Measurements from ENCODE around the gene PRG2.
"Not testable (repeated sequence)": the region's sequence is repeated elsewhere in the genome, so short reads cannot be mapped to it uniquely, and the experiment has no call there.

The PRG2 gene

GRCh38 chr11:57419146-57419545, 28.7 kb upstream of the PRG2 start:
- no peak for DNase-seq (ENCODE audit: low read depth in 2 of 2)

DNA sequence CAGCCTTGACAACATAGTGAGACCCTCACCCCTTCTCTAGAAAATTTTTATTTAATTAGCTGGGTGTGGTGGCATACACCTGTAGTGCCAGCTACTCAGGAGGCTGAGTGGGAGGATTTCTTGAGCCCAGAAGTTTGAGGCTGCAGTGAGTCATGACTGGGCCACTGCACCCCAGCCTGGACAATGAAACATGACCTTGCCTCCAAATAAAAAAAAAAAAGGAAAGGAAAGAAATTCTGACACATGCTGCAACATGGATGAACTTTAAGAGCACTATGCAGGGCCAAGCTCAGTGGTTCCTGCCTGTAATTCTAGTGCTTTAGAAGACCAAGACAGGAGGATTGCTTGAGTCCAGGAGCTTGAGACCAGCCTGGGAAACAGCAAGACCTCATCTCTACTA, 27.7 kb upstream of the PRG2 start:
- DNase-seq (ENCODE audit: low read depth in 2 of 2) = no peak

- no peak for DNase-seq (ENCODE audit: low read depth in 2 of 2)
These were observed 26.6 kb upstream of the PRG2 start for GRCh38 chr11:57417056-57417455.

GRCh38 chr11:57416436-57416835, 26.0 kb upstream of the PRG2 start:
- no peak for DNase-seq (ENCODE audit: low read depth in 2 of 2)

- DNase-seq (ENCODE audit: low read depth in 2 of 2) = no peak
These were observed 24.3 kb upstream of the PRG2 start for GRCh38 chr11:57414612-57415212.

- no peak for DNase-seq (ENCODE audit: low read depth in 2 of 2)
These were observed 23.2 kb upstream of the PRG2 start for GRCh38 chr11:57413681-57414080.

DNA sequence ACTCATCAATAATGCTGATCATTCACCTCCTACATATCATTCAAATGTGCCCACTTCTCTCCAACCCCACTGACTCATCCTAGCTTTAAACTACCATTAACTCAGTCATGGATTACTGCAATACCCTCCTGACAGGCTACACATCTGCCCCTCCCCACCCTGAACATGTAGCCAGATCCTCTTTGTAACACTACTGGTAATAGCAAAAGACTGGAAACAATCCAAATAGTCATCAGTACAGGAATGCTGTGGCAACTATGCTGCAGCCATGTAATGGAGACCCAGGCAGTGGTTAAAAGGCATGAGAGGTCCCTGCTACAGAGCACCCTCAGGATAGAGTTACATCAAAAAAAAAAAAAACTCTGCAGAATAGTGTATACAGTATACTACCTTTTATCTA, 19.8 kb upstream of the PRG2 start:
- DNase-seq (ENCODE audit: low read depth in 2 of 2) = no peak

DNA sequence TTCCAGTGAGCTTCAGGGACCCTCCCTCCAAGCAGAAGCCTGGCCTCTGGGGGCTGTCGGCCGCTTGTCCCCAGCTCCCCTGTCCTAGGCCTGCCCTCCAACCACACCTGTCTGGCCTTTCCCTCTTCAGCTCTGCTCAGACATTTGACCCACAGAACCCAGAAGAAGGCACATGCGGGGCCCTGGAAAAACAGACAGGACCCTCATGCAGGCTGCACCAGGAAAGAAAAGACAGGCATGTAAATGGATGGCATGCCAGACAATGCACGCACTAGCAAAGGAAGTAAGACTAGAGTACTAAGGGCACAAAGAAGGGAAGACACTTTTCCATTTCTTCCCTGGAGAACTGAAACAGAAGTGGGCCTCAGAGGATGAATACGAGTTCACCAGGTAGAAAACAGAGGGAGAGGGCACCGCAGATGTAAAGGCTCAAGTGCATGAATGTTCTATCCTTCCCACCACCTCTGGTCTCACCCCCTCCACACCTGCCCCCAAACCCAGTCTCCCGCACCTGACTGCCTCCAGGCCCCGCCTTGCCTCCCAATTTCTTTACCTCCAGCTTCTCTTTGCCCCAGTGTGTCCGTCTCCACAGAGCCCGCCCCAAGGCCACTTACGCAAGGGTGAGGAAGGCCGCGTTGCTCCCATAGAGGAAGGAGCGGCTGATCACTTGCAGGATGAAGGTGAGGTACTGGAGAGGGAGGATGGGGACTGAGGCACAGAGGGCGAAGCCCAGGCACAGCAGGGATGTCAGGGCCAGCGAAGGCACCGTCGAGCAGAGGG, 19.1 kb upstream of the PRG2 start:
- DNase-seq (ENCODE audit: low read depth in 2 of 2) = no peak

DNA sequence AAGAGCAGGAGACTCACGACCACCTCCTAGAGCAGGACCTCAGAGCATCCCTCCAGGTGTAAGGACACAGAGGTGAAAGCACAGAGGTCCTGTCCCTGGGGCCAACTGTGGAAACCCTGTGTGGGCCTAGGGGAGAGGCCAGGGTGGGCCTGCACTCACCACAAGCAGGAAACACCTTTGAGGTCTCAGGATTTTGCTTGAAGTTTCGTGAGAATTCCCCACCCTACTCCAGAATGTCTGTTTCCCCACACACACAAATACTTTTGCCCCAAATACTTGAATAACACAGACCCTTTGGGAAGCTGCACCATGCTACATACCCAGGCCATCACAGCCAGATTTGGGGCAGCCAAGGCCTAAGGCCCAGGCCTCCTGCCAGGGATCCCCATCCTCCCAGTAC, 18.3 kb upstream of the PRG2 start:
- no peak for DNase-seq (ENCODE audit: low read depth in 2 of 2)

DNA sequence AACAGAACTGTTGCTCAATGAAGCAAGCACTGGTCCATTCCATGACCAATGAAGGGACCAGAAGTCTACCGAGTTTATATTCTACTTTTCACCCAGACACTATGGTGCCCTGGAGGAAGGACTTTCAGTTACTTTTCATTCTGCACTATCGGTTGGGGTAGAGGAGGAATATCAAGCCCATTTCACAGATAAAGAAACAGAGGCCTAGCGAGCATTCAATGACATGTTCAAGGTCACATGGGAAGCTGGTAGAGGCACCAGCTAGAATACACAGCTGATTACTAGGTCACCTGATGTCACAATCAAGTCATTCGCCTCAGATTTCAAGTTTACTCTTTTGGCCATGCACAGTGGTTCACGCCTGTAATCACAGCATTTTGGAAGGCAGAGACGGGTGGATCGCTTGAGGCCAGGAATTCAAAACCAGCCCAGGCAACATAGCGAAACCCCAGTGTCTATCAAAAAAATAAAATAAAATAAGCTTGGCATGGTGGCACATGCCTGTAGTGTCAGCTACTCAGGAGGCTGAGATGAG, 17.6 kb upstream of the PRG2 start:
- DNase-seq (ENCODE audit: low read depth in 2 of 2) = no peak

DNA sequence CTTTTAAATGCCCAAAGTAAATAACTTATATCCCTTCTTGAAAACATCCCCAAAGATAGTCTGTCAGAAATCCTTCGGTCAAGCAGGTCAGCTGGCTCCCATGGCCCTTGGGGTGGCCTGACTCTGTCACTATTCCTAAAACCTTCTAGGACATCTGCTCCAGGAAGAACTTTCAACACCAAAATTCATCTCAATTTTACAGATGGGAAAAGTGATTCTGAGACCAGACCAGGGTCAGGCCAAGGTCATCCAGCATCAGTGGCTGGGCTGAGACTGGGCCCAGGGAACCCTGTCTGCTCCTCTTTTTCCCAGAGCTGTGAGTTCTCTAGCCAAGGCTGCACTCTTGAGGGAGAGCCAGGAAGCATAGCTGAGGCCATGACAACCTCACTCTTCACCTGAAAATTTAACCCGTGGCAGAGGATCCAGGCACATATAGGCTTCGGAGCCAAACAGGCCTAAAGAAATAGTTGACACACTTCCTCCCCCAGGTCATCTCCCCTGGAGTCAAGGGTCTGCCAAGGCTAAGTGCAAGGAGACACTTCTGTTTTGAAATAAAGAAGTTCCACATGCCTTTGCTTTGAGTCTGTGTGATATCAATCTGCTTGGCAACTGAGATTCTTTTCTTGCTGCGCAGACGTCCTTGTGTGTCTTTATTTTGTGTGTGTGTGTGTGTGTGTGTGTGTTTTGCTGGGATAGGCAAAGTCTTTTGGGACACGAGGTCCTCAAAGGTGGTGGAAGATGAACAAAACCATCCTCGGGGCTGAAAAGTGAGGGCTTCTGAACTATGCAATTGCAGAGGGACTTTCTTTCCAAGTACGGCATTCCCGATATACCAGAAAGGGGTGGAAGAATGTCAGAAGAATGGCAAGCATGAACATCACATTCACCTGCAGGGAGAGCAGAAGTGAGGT, 16.8 kb upstream of the PRG2 start:
- DNase-seq (ENCODE audit: low read depth in 2 of 2) = no peak

DNA sequence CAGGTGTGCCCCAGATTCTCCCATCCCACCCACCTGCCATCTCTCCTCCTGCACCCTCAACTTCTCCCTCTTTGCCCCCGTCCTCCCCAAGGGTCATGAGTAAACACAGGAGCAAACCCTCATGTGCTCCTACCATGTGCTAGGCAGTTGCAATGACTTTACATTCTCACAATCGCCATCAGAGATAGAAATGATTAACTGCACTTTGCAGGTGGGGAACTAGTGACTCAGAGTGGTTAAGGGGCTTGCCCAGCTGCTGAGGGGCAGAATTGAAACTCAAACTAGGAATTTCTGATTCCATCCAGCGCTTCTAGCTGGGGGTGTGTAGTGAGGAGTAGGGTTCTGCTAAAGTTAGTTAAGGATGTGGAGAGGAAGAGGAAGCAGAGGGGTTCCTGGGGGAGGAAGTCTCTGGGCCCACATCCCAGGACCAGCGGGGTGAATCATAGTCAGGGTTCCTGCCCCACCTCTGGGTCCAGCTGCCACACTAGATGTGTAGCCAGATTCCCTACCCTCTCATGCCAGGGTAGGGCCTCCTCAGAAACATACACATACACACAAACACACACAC, 16.0 kb upstream of the PRG2 start:
- no peak for DNase-seq (ENCODE audit: low read depth in 2 of 2)

DNA sequence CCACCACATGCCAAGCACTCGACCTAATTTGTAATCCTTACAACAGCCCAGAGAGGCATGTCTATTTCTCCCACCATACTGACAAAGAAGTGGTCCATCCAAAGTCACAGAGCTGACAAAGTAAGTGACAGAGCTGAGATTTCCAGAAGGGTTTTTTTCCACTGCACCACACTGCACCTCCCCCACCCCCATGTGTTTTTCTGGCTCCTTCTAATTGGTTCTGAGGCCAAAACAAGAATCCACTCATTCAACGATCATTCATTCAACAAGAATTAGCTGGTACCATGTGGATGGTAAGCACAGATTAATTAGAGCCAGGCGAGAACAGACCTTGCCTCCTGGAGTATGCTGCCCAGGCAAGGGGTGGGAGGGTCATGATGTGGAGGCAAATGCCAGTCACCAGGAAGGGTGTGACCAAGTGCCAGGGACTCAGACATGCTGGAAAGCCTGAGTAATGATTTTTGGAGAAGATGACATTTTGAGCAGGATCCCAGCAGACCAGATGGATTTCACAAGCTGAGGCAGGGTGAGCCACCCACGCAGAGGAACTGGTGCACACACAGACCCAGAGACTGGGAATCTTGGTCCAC, 14.9 kb upstream of the PRG2 start:
- DNase-seq (ENCODE audit: low read depth in 2 of 2) = no peak

DNA sequence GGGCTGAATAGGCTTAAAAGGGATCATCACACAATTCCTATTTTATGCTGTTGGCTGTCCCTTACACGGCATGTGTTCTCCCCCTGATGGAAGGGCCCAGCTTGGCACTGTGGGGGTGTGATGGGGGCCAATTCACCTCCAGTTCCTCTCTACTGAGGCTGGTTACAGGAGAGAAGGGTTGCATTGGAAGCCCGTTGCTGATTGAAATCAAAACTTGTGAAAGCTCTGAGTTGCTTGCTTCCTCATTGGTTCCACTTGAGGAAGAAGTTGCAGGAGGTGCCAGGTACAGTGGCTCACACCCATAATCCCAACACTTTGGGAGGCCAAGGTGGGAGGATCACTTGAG, 13.3 kb upstream of the PRG2 start:
- DNase-seq (ENCODE audit: low read depth in 2 of 2) = no peak

- DNase-seq (ENCODE audit: low read depth in 2 of 2) = not testable (repeated sequence)
These were observed 12.8 kb upstream of the PRG2 start for GRCh38 chr11:57403003-57403801.

- no peak for DNase-seq (ENCODE audit: low read depth in 2 of 2)
These were observed 11.9 kb upstream of the PRG2 start for GRCh38 chr11:57402188-57403002.

- DNase-seq (ENCODE audit: low read depth in 2 of 2) = no peak
These were observed 9.6 kb upstream of the PRG2 start for GRCh38 chr11:57399972-57400578.

DNA sequence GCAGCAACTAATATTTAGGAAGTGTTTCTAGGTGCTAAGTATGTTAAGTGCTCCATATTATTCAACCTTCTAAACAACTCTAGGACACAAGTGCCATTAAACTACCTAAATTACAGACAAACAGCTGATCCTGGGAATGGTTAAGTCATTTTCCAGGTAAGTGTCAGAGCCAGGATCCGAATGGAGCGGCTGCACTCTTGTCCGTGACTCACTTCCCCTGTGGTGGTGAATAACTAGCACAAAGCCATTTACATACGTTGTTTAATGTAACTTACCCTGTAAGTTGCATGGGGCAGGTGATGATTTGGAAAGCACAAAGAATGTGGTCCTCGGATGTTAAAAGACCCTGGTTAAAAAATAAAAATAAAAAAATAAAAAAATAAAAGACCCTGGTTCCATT, 8.8 kb upstream of the PRG2 start:
- no peak for DNase-seq (ENCODE audit: low read depth in 2 of 2)

- DNase-seq (ENCODE audit: low read depth in 2 of 2) = no peak
These were observed 7.0 kb upstream of the PRG2 start for GRCh38 chr11:57397394-57397990.
